ENCODE measurements around the gene SF3A2.

The SF3A2 gene

GRCh38 chr19:2235381-2236063 lies 1.1 kb upstream of the SF3A2 start:
- no peaks in the 10 kb centered on the region for H3K27me3 ChIP-seq (ENCODE audit: insufficient read depth, poor library complexity, severe bottlenecking)
- TF ChIP-seq CTCF (IDR thresholded peaks at IDR 0.05; ENCODE audit: poor library complexity, severe bottlenecking): no peak
- ATAC-seq (ENCODE audit: low read depth) (0 out of 3 replicates have a peak, but pooled peaks have one; percentile 7), DNase-seq (ENCODE audit: low spot score) (no peak)
- H3K27ac ChIP-seq (ENCODE audit: poor library complexity, severe bottlenecking): peak overlapping the region; percentile 69
- peaks cover 40% of the 10 kb centered on the region for H3K36me3 ChIP-seq (ENCODE audit: low read depth)
- no peaks in the 10 kb centered on the region for H3K9me3 ChIP-seq (ENCODE audit: severe bottlenecking)
- peak overlapping the region; percentile 88 for H3K4me3 ChIP-seq (ENCODE audit: severe bottlenecking)
- peaks cover 10% of the 10 kb centered on the region for H3K4me1 ChIP-seq (ENCODE audit: insufficient read depth, poor library complexity, severe bottlenecking)

- TF ChIP-seq CTCF (IDR thresholded peaks at IDR 0.05; ENCODE audit: poor library complexity, severe bottlenecking): no peak
- peak; percentile 41; the same call in 2 of the 3 replicates for ATAC-seq (ENCODE audit: low read depth)
- peaks cover 10% of the 10 kb centered on the region for H3K4me1 ChIP-seq (ENCODE audit: insufficient read depth, poor library complexity, severe bottlenecking)
- no peak for DNase-seq (ENCODE audit: low spot score)
- H3K9me3 ChIP-seq (ENCODE audit: severe bottlenecking): no peaks in the 10 kb centered on the region
- H3K4me3 ChIP-seq (ENCODE audit: severe bottlenecking): peak overlapping the region; percentile 88
- peaks cover 43% of the 10 kb centered on the region for H3K36me3 ChIP-seq (ENCODE audit: low read depth)
- H3K27me3 ChIP-seq (ENCODE audit: insufficient read depth, poor library complexity, severe bottlenecking): no peaks in the 10 kb centered on the region
- H3K27ac ChIP-seq (ENCODE audit: poor library complexity, severe bottlenecking): peak overlapping the region; percentile 69
These were observed 635 bp upstream of the SF3A2 start for GRCh38 chr19:2236064-2236313.

GRCh38 chr19:2237051-2237868 lies 636 bp downstream of the SF3A2 start:
- H3K36me3 ChIP-seq (ENCODE audit: low read depth): peaks cover 55% of the 10 kb centered on the region
- DNase-seq (ENCODE audit: low spot score): no peak

GRCh38 chr19:2237869-2238153 lies 1.2 kb downstream of the SF3A2 start:
- TF ChIP-seq CTCF (IDR thresholded peaks at IDR 0.05; ENCODE audit: poor library complexity, severe bottlenecking): no peak
- no peaks in the 10 kb centered on the region for H3K9me3 ChIP-seq (ENCODE audit: severe bottlenecking)
- no peaks in the 10 kb centered on the region for H3K27me3 ChIP-seq (ENCODE audit: insufficient read depth, poor library complexity, severe bottlenecking)
- no peak overlapping the region for H3K4me3 ChIP-seq (ENCODE audit: severe bottlenecking)
- no peak for ATAC-seq (ENCODE audit: low read depth)
- DNase-seq (ENCODE audit: low spot score): no peak
- H3K4me1 ChIP-seq (ENCODE audit: insufficient read depth, poor library complexity, severe bottlenecking): peaks cover 10% of the 10 kb centered on the region
- H3K27ac ChIP-seq (ENCODE audit: poor library complexity, severe bottlenecking): peak overlapping the region; percentile 69
- H3K36me3 ChIP-seq (ENCODE audit: low read depth): peaks cover 57% of the 10 kb centered on the region

More at GRCh38 chr19:2237051-2237868, 636 bp downstream of the SF3A2 start:
- peak overlapping the region; percentile 88 for H3K4me3 ChIP-seq (ENCODE audit: severe bottlenecking)
- H3K9me3 ChIP-seq (ENCODE audit: severe bottlenecking): no peaks in the 10 kb centered on the region
- peaks cover 10% of the 10 kb centered on the region for H3K4me1 ChIP-seq (ENCODE audit: insufficient read depth, poor library complexity, severe bottlenecking)
- no peaks in the 10 kb centered on the region for H3K27me3 ChIP-seq (ENCODE audit: insufficient read depth, poor library complexity, severe bottlenecking)
- no peak for TF ChIP-seq CTCF (IDR thresholded peaks at IDR 0.05; ENCODE audit: poor library complexity, severe bottlenecking)
- no peak; the same call in 2 of the 3 replicates for ATAC-seq (ENCODE audit: low read depth)
- H3K27ac ChIP-seq (ENCODE audit: poor library complexity, severe bottlenecking): peak overlapping the region; percentile 69

- Histone ChIP-seq H3K4me3 (ENCODE audit: severe bottlenecking) (peak overlapping the region; percentile 21), H3K36me3 (ENCODE audit: low read depth) (peaks cover 58% of the 10 kb centered on the region), H3K9me3 (ENCODE audit: severe bottlenecking) (no peaks in the 10 kb centered on the region), H3K27me3 (ENCODE audit: insufficient read depth, poor library complexity, severe bottlenecking) (no peaks in the 10 kb centered on the region), H3K27ac (ENCODE audit: poor library complexity, severe bottlenecking) (peak overlapping the region; percentile 7), H3K4me1 (ENCODE audit: insufficient read depth, poor library complexity, severe bottlenecking) (peaks cover 10% of the 10 kb centered on the region)
- TF ChIP-seq CTCF (IDR thresholded peaks at IDR 0.05; ENCODE audit: poor library complexity, severe bottlenecking): no peak
- ATAC-seq (ENCODE audit: low read depth) (no peak), DNase-seq (ENCODE audit: low spot score) (no peak)
These were observed 2.5 kb downstream of the SF3A2 start for GRCh38 chr19:2239173-2239572.

Data from RWPE2 (cell line).